Measurements from ENCODE around the gene MARK3.

DNA sequence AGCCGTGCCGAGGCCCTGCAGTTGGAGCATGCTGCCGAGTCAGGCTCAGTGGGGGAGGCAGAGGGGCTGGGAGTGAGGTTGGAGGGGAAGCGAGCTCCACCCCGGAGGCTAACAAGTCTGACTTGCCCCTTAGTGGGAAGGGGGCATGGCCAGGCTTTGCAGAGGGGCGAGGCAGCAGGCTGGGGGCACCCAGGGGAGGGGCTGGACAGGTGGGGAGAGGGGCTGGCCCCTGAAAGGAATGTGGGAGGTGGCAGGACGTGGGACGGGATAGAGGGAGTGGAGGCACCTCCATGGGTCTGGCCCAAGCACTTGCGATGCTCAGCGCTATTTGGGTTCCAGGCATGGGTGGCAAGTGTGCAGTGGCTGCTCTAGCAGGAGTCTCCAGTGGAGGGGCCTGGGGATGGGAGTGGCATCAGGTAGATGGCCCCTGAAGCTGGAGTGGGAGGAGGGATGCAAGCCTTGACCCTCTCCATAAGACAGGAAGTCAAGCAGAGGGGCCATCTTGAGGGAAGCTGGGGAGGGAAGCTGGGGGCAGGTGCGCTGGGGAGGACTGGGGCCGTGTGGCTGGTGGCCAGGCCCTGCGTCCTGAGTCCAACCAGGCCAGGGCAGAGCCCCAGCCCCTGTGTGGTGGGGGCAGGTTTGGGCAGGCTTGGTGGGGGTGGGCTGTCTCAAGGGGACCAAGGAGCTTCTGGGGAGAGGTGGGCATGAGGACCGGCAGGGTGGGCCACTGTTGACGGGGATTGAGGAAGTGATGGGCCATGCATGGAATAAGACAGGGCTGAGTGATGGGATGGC, 146.4 kb downstream of the MARK3 start:
- TF ChIP-seq, protein P1, sequence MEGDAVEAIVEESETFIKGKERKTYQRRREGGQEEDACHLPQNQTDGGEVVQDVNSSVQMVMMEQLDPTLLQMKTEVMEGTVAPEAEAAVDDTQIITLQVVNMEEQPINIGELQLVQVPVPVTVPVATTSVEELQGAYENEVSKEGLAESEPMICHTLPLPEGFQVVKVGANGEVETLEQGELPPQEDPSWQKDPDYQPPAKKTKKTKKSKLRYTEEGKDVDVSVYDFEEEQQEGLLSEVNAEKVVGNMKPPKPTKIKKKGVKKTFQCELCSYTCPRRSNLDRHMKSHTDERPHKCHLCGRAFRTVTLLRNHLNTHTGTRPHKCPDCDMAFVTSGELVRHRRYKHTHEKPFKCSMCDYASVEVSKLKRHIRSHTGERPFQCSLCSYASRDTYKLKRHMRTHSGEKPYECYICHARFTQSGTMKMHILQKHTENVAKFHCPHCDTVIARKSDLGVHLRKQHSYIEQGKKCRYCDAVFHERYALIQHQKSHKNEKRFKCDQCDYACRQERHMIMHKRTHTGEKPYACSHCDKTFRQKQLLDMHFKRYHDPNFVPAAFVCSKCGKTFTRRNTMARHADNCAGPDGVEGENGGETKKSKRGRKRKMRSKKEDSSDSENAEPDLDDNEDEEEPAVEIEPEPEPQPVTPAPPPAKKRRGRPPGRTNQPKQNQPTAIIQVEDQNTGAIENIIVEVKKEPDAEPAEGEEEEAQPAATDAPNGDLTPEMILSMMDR (conservative IDR thresholded peaks at IDR 0.05): no peak
- TF ChIP-seq EZH2 (IDR thresholded peaks at IDR 0.05; ENCODE audit: low read depth): no peak

All from PC-9 (cell line).